Progenitor cell of endocrine pancreas (in vitro differentiated cells): ENCODE measurements around the gene TM9SF3. TPM values are rescaled to one million over a fixed set of nuclear protein-coding genes. Genes with fewer than 3 reads are reported as not detected.

ENCODE experiments used
- DNase-seq: peaks from one replicate; pipeline ENCODE4 v3.0.0; 2021; ENCODE audit warnings: low spot score; ENCODE audit not compliant: unreplicated experiment
- H3K27ac Mint-ChIP-seq: 2 replicates; pipeline ENCODE4 v1.8.0; 2021; ENCODE audit warnings: mild to moderate bottlenecking, moderate library complexity, mixed read lengths
- H3K27me3 Mint-ChIP-seq: 2 replicates; pipeline ENCODE4 v1.8.0; 2021; ENCODE audit warnings: mixed read lengths
- H3K36me3 Mint-ChIP-seq: 2 replicates; pipeline ENCODE4 v1.8.0; 2022; ENCODE audit warnings: mixed read lengths; ENCODE audit not compliant: insufficient read depth
- H3K4me1 Mint-ChIP-seq: 2 replicates; pipeline ENCODE4 v1.8.0; 2021; ENCODE audit warnings: low read depth, mixed read lengths
- H3K4me3 Mint-ChIP-seq: 2 replicates; pipeline ENCODE4 v1.8.0; 2021; ENCODE audit warnings: low read depth, mild to moderate bottlenecking, moderate library complexity, mixed read lengths
- H3K9me3 Mint-ChIP-seq: 2 replicates; pipeline ENCODE4 v1.8.0; 2021; ENCODE audit warnings: low read depth, mixed read lengths
- total RNA-seq: library from RNA; stranded (reverse); gene quantifications from 2 replicates; pipeline ENCODE4 v1.2.1, GENCODE V29; 2021
- TF ChIP-seq, protein P1 (sequence below): fragments of 200-600 bp; sonication (generic); IDR thresholded peaks from one replicate; pipeline ENCODE4 v1.5.0; 2021; ENCODE audit warnings: antibody characterized with exemption, mild to moderate bottlenecking; ENCODE audit not compliant: unreplicated experiment

TM9SF3 gene
- total RNA-seq, 1 donor from 2014 or later, result 140 TPM

DNA sequence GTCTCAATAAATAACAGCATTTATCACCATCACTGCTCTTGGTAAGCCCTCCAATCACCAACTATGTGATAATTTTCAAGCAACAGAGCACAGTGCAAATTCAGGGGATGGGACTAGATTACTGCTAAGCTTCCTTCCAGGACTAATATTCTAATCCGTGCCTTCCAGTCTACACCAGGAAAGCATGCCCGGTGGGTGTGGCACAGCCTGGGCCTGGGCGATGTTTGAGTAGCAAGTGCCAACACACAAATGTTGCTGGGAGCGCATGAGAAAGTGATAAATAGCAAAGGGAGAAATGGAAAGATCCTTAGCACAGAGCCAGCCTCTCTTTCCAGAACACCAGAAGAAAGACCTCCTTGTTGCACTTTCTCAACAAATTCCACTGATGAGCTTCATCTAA lies 13.5 kb upstream of the TM9SF3 start:
- TF ChIP-seq, protein P1, sequence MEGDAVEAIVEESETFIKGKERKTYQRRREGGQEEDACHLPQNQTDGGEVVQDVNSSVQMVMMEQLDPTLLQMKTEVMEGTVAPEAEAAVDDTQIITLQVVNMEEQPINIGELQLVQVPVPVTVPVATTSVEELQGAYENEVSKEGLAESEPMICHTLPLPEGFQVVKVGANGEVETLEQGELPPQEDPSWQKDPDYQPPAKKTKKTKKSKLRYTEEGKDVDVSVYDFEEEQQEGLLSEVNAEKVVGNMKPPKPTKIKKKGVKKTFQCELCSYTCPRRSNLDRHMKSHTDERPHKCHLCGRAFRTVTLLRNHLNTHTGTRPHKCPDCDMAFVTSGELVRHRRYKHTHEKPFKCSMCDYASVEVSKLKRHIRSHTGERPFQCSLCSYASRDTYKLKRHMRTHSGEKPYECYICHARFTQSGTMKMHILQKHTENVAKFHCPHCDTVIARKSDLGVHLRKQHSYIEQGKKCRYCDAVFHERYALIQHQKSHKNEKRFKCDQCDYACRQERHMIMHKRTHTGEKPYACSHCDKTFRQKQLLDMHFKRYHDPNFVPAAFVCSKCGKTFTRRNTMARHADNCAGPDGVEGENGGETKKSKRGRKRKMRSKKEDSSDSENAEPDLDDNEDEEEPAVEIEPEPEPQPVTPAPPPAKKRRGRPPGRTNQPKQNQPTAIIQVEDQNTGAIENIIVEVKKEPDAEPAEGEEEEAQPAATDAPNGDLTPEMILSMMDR, result no peak
- no peak for DNase-seq
- H3K4me3 Mint-ChIP-seq, result no peak overlapping the region
- H3K9me3 Mint-ChIP-seq, result no peaks in the 10 kb centered on the region
- no peaks in the 10 kb centered on the region for H3K27me3 Mint-ChIP-seq
- H3K36me3 Mint-ChIP-seq, result peaks cover 5% of the 10 kb centered on the region
- H3K4me1 Mint-ChIP-seq, result peaks cover 20% of the 10 kb centered on the region
- H3K27ac Mint-ChIP-seq, result no peak overlapping the region

DNA sequence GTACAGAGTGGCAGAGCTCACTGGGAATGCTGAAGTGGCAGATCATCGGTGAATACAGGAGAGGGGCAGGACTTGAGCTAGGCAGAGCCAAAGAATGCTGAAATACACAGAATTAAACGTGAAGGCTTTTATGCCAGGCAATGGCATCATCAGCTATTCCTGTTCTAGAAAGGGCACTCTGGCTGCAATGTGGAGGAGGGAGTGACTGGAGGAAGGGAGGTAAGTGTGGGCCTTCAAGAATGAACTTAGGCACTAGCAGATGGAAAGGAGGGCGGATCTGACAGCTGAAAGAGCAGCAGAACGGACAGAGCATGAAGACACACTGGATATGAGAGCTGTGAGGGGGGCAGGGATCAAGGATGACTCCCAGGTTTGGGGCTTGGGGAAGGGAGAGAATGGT lies 12.0 kb upstream of the TM9SF3 start:
- no peak overlapping the region for H3K4me3 Mint-ChIP-seq
- no peaks in the 10 kb centered on the region for H3K27me3 Mint-ChIP-seq
- DNase-seq, result no peak
- H3K27ac Mint-ChIP-seq, result no peak overlapping the region
- peaks cover 21% of the 10 kb centered on the region for H3K4me1 Mint-ChIP-seq
- TF ChIP-seq, protein P1, result no peak
- H3K9me3 Mint-ChIP-seq, result no peaks in the 10 kb centered on the region
- H3K36me3 Mint-ChIP-seq, result peaks cover 9% of the 10 kb centered on the region

DNA sequence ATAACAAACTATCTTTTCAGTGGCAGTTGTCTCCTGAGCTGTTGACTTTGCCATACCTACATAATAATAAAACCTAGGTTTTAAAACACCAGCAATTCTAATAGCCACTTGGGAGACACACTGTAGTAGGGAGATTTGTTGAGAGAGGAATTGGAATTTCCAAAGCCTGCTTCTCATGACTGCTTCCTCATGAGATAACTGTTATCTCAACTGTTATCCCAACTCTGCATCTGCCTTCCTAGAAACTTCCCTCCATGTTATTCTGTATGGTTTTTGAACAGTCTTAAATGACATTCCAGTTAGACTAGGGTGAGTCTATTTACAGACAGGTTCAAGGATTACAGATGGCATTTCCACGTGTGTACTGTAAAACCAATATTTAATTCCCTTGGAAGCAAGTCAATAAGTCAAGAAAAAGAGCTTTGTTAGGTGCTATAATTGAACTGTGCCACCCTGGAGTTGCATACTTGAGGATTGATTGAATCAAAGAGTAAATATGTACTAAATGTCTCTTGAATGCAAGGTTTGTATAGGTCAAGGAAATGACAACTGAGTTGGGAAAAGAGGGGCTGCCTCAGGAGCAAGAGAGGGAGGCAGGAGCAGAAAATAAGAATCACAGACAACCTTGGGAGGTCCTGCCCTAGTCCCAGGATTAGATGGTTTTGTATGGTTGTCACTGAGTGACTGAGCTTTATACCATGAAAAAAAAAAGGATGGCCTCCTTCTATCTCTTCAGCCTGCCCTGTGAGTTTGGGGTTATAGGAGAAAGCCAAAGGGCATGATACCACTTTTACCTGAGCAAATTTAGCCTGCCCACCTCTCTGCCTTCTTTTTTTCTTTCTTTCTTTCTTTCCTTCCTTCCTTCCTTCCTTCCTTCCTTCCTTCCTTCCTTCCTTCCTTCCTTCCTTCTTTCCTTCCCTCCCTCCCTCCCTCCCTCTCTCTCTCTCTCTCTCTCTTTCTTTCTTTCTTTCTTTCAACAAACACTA lies 9.9 kb upstream of the TM9SF3 start:
- Mint-ChIP-seq H3K27me3 (no peaks in the 10 kb centered on the region), H3K9me3 (no peaks in the 10 kb centered on the region), H3K4me1 (peaks cover 21% of the 10 kb centered on the region), H3K27ac (peak overlapping the region; percentile 53), H3K36me3 (peaks cover 6% of the 10 kb centered on the region), H3K4me3 (no peak overlapping the region)
- TF ChIP-seq, protein P1, result no peak
- DNase-seq, result no peak

DNA sequence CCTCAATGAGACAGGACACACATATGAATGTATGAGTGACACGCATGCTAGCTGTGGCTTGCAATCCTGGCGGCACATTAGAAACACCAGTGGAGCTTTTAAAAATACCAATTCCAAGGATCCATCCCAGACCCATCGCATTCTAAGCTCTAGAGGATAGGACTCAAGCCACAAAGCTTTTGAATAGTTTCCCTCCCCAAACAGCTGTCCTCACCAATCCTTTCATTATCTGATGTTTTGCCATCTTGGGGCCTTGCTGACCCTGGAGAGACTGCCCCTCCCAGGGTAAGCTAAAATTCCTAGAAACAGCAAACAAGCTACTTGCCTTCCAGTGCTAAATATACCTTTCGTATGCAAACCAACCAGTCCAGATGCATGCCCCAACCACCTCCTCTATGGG lies 8.9 kb upstream of the TM9SF3 start:
- TF ChIP-seq, protein P1, result no peak
- DNase-seq, result no peak
- Mint-ChIP-seq H3K4me1 (peaks cover 21% of the 10 kb centered on the region), H3K36me3 (peaks cover 7% of the 10 kb centered on the region), H3K4me3 (no peak overlapping the region), H3K27me3 (no peaks in the 10 kb centered on the region), H3K9me3 (no peaks in the 10 kb centered on the region), H3K27ac (no peak overlapping the region)

DNA sequence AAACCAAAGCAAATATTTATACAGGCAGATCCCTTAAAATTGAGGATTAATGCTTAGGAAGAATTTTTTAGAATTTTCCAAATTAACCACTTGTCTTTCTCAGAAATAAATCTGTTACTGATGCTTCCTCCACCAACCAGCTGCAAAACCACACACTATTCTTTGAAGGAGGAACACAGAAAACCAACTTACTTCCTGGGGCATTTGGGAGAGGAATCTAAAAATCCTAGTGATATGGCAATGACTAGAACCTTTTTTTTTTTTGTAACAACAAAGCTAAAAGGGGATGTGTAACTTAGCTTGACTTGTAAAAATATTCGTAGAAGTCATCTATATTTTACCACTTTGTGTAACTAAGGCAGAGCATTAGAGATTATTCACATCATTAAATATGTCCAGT lies 5.1 kb upstream of the TM9SF3 start:
- no peaks in the 10 kb centered on the region for H3K27me3 Mint-ChIP-seq
- H3K9me3 Mint-ChIP-seq, result no peaks in the 10 kb centered on the region
- no peak overlapping the region for H3K4me3 Mint-ChIP-seq
- H3K4me1 Mint-ChIP-seq, result peaks cover 15% of the 10 kb centered on the region
- TF ChIP-seq, protein P1, result no peak
- H3K36me3 Mint-ChIP-seq, result peaks cover 7% of the 10 kb centered on the region
- H3K27ac Mint-ChIP-seq, result no peak overlapping the region
- DNase-seq, result no peak
